ENCODE results near the gene NHLRC2. TPM values are rescaled to one million over a fixed set of nuclear protein-coding genes. Genes with fewer than 3 reads are reported as not detected.

The NHLRC2 gene
- total and polyA plus RNA-seq, 2 of the 13 experiments (the other 11 are each of a cell fraction or from before 2014, with no cell fraction given), result 7.6 to 12.7 TPM

GRCh38 chr10:113914956-113915355 is 60.5 kb downstream of the NHLRC2 start:
- no peak for FAIRE-seq
- in situ Hi-C loops (cut with HindIII; ENCODE audit: extremely low pct_ligation_motif_present, low pct_unique_long_range_greater_than_20kb) (no loop called here), intact Hi-C loops (cut with micrococcal nuclease; ENCODE audit: unreplicated experiment) (loop anchor here (10.0 kb wide), 1 partner anchor 190 kb away; no protein-coding TSS in a partner anchor)
- DNase-seq (ENCODE audit: low spot score), result no peak
- ATAC-seq, result no peak
- Histone ChIP-seq H3K27me3 (ENCODE audit: control insufficient read depth in 1 of 2, insufficient read depth in 2 of 2, low read length in 2 of 2) (no peaks in the 10 kb centered on the region), H4K20me1 (ENCODE audit: insufficient read depth, low read length) (no peaks in the 10 kb centered on the region), H3K9ac (ENCODE audit: insufficient read depth, low read depth, low read length) (no peak overlapping the region), H3K36me3 (replicated peaks in 1 of 2; ENCODE audit: control insufficient read depth in 1 of 2, insufficient read depth in 2 of 2, low read length in 2 of 2) (no peaks in the 10 kb centered on the region; a peak in 1 of 5 replicates), H3K9me3 (ENCODE audit: low read length) (no peaks in the 10 kb centered on the region), H3K4me3 (replicated peaks in 1 of 3; ENCODE audit: insufficient read depth in 1 of 3, low read depth in 2 of 3, low read length in 3 of 3) (no peak overlapping the region), H3K27ac (ENCODE audit: extremely low read length, insufficient read depth, low read length) (no peak overlapping the region), H3K4me1 (ENCODE audit: insufficient read depth, low read length) (no peaks in the 10 kb centered on the region), H2AFZ (ENCODE audit: low read length) (no peak overlapping the region), H3K4me2 (ENCODE audit: low read depth, low read length) (no peak overlapping the region), H3K79me2 (ENCODE audit: insufficient read depth, low read length) (no peaks in the 10 kb centered on the region)
- no TSS peak for BruUV-seq (replicated peaks)
- CTCF ChIA-PET (ENCODE audit: low intra/inter-chr PET ratio, low total read pairs), result no interaction called here
- WGBS (ENCODE audit: low lambda C conversion rate), result 80% methylated on average over 2 of the region's 2 CpGs
- no peak for TF ChIP-seq JARID2 (CRISPR knock-in tag; IDR thresholded peaks at IDR 0.05; ENCODE audit: insufficient replicate concordance)
- TF ChIP-seq BRD4 (CRISPR knock-in tag; IDR thresholded peaks at IDR 0.05), result no peak
- TF ChIP-seq SRSF1 (optimal IDR thresholded peaks at IDR 0.05; ENCODE audit: low read depth, low read length), result no peak
- TF ChIP-seq ZC3H4 (CRISPR knock-in tag; IDR thresholded peaks at IDR 0.05; ENCODE audit: borderline replicate concordance), result no peak
- no peak for TF ChIP-seq HDAC2 (CRISPR knock-in tag; IDR thresholded peaks at IDR 0.05)
- no peak for TF ChIP-seq ZMYM3 (CRISPR knock-in tag; IDR thresholded peaks at IDR 0.05)
- no peak for TF ChIP-seq GTF3A (CRISPR knock-in tag; conservative IDR thresholded peaks at IDR 0.05)
- TF ChIP-seq ATF1 (CRISPR knock-in tag; IDR thresholded peaks at IDR 0.05), result no peak
- no peak for TF ChIP-seq SUZ12 (IDR thresholded peaks at IDR 0.05; ENCODE audit: low read depth, low read length)
- no peak for TF ChIP-seq NFE2 (CRISPR knock-in tag; IDR thresholded peaks at IDR 0.05)
- no peak for TF ChIP-seq TFAP4 (IDR thresholded peaks at IDR 0.05; ENCODE audit: borderline replicate concordance, low read depth)
- TF ChIP-seq ZNF12 (CRISPR knock-in tag; IDR thresholded peaks at IDR 0.05), result no peak
- no peak for TF ChIP-seq IRF1 (CRISPR knock-in tag; IDR thresholded peaks at IDR 0.05; ENCODE audit: low read depth)
- no peak for TF ChIP-seq GATAD1 (CRISPR knock-in tag; IDR thresholded peaks at IDR 0.05)
- TF ChIP-seq GMEB2 (CRISPR knock-in tag; IDR thresholded peaks at IDR 0.05; ENCODE audit: low read depth), result no peak
- POLR2A ChIA-PET, result no interaction called here
